T-helper 1 cell treated with Interleukin-12 subunit alpha and Interleukin-12 subunit beta and Interleukin-4 antibody, amounts not matched to agents 30 μg/mL and 1 μg/mL, for 36 hours (primary cell): ENCODE measurements around the gene HCLS1.
"Not testable (repeated sequence)": the region's sequence is repeated elsewhere in the genome, so short reads cannot be mapped to it uniquely, and the experiment has no call there.

Experiments used
- H3K27ac Mint-ChIP-seq: one replicate; pipeline ENCODE4 v1.8.0; 2021; ENCODE audit warnings: mild to moderate bottlenecking, mixed read lengths
- H3K27me3 Mint-ChIP-seq: one replicate; pipeline ENCODE4 v1.8.0; 2021; ENCODE audit warnings: low read depth, mixed read lengths
- H3K36me3 Mint-ChIP-seq: one replicate; pipeline ENCODE4 v1.8.0; 2021; ENCODE audit warnings: low read depth, mixed read lengths
- H3K4me1 Mint-ChIP-seq: one replicate; pipeline ENCODE4 v1.8.0; 2021; ENCODE audit warnings: low read depth, mixed read lengths
- H3K4me3 Mint-ChIP-seq: one replicate; pipeline ENCODE4 v1.8.0; 2021; ENCODE audit warnings: mild to moderate bottlenecking, moderate library complexity, mixed read lengths
- H3K9me3 Mint-ChIP-seq: one replicate; pipeline ENCODE4 v1.8.0; 2021; ENCODE audit warnings: mixed read lengths

HCLS1 gene

DNA sequence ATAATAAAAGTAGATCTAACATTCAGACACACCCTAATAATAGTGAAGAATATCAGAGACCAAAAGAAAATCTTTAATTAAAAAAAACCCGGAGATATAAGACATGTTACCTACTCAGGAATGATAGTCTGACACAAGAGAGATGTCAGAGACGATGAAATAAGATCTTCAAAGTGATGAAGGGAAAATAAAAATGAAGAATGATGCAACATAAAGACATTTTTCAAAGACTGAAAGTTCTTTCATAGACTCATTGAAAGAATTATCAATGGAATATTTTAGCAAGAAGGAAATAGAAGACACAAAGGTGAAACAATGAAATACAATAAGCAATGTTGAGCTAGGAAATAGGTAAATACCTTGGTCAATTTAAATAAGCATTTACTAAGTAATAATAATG is 19.6 kb downstream of the HCLS1 start:
- no peaks in the 10 kb centered on the region for H3K27me3 Mint-ChIP-seq
- peaks cover 80% of the 10 kb centered on the region for H3K36me3 Mint-ChIP-seq
- no peak overlapping the region for H3K27ac Mint-ChIP-seq
- peaks cover 2% of the 10 kb centered on the region for H3K4me1 Mint-ChIP-seq
- no peaks in the 10 kb centered on the region for H3K9me3 Mint-ChIP-seq
- no peak overlapping the region for H3K4me3 Mint-ChIP-seq

DNA sequence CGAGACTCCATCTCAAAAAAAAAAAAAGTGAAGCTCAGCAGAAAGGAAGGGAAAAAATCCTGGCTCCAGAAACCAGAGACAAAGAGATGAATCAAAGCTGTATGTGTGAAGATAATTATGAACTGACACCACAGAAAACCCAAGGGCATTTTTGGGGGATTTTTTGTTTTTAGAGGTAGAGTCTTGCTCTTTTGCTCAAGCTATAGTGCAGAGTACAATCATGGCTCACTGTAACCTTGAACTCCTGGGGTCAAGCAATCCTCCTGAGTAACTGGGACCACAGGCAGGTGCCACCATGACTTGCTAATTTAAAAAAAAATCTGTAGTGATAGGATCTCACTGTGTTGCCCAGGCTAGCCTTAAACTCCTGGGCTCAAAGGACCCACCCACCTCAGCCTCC is 22.8 kb downstream of the HCLS1 start:
- H3K4me1 Mint-ChIP-seq = peaks cover 2% of the 10 kb centered on the region
- H3K4me3 Mint-ChIP-seq = no peak overlapping the region
- peaks cover 79% of the 10 kb centered on the region for H3K36me3 Mint-ChIP-seq
- H3K27me3 Mint-ChIP-seq = no peaks in the 10 kb centered on the region
- H3K9me3 Mint-ChIP-seq = no peaks in the 10 kb centered on the region
- H3K27ac Mint-ChIP-seq = no peak overlapping the region

DNA sequence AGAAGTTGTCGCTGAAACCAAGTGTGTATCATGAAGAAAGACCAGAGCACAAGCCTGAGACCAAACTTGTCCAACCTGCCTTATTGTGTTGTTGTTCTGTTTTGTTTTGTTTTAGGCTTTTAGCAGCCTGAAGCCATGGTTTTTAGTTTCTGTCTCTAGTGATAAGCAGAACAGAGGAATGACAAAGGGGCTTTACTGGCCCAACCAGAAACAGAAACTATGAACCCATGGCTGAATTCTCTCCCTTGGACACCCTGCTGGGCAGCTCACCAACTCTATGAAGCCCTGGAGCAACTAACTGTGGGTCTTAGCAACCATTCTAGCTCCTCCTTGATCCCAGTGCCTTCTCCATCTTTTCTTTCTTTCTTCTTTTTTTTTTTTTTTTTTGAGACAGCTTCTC is 30.3 kb downstream of the HCLS1 start:
- peaks cover 60% of the 10 kb centered on the region for H3K36me3 Mint-ChIP-seq
- H3K4me1 Mint-ChIP-seq = no peaks in the 10 kb centered on the region
- no peak overlapping the region for H3K27ac Mint-ChIP-seq
- no peaks in the 10 kb centered on the region for H3K9me3 Mint-ChIP-seq
- no peaks in the 10 kb centered on the region for H3K27me3 Mint-ChIP-seq
- no peak overlapping the region for H3K4me3 Mint-ChIP-seq

- Mint-ChIP-seq H3K4me1 (no peaks in the 10 kb centered on the region), H3K36me3 (peaks cover 53% of the 10 kb centered on the region), H3K27me3 (no peaks in the 10 kb centered on the region), H3K9me3 (no peaks in the 10 kb centered on the region), H3K27ac (no peak overlapping the region), H3K4me3 (no peak overlapping the region)
Measured at GRCh38 chr3:121629601-121630000, 31.1 kb downstream of the HCLS1 start.

DNA sequence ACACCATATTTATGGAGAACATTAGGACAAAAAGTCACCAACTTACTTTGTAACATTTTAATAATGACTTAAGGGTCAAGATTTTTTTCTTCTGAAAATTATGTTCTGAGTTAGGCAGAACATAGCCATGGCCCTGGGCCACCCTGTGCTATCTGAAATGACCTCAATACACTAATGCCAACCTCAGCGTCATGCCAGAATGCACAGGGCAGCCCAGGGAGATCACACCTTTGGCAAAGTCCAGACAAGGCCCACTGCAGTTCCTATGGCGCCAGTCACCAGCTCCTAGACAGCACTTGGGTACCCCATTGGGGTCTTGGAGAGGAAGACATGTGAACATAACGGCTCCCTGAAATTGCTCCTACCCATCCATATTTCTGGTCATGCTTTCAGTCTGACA is 33.1 kb downstream of the HCLS1 start:
- Mint-ChIP-seq H3K36me3 (peaks cover 41% of the 10 kb centered on the region), H3K27me3 (no peaks in the 10 kb centered on the region), H3K27ac (no peak overlapping the region), H3K4me3 (no peak overlapping the region), H3K9me3 (no peaks in the 10 kb centered on the region), H3K4me1 (no peaks in the 10 kb centered on the region)

DNA sequence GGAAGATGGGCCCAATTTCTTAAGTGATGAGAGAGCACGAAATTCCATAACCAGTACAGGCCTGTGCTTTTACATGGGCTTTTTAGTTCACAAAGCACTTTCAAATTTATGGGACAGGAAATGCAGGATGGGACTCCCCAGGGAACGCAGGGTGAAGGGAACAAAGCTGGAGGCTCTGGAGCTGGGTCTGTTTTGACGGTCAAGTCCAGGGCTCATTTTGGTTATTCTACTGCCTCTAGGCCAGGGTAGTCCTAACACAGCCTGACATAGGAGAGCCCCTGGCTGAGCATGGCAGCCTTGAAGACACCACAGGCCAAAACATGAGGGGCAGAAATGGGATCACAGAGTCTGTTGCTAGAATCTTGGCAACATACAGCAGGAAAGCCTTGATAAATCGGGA is 33.5 kb downstream of the HCLS1 start:
- H3K27me3 Mint-ChIP-seq = peaks cover 2% of the 10 kb centered on the region
- no peak overlapping the region for H3K4me3 Mint-ChIP-seq
- H3K9me3 Mint-ChIP-seq = no peaks in the 10 kb centered on the region

GRCh38 chr3:121626495-121626894 is 34.2 kb downstream of the HCLS1 start:
- Mint-ChIP-seq H3K9me3 (no peaks in the 10 kb centered on the region), H3K4me1 (peaks cover 3% of the 10 kb centered on the region)

More for the DNA sequence above, 33.5 kb downstream of the HCLS1 start:
- Mint-ChIP-seq H3K27ac (no peak overlapping the region), H3K4me1 (no peaks in the 10 kb centered on the region), H3K36me3 (peaks cover 36% of the 10 kb centered on the region)

DNA sequence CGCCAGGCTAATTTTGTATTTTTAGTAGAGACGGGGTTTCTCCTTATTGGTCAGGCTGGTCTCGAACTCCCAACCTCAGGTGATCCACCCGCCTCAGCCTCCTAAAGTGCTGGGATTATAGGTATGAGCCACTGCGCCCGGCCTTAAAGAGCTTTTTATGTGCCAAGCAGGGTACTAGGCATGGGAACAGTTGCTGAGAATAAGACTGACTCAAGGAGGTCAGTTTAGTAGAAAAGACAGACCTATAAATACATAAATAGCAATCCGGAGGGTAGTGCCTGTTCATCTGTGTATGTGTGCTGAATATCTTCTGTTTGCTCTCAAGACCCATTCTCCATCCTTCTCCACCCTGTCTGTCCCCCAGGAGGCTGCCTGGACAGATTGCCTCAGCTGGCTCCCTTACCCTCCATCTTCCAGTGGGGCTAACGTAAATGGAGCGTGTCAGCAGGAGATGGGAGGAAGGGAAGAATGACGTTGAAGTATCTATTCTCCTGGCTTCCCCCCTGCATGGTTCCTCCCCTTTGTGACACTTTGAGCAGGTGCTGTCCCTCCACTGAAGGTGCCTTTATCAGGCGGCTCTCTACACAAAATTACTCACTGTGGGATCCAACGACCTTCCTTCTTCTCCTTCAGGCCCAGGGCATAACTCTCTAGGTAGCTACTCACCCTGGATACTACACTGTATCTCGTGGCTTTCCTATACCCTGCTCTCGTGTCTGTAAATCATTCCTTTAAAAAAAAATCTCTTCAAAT is 36.4 kb downstream of the HCLS1 start:
- Mint-ChIP-seq H3K27me3 (peaks cover 16% of the 10 kb centered on the region), H3K4me3 (no peak overlapping the region), H3K36me3 (peaks cover 9% of the 10 kb centered on the region), H3K27ac (no peak overlapping the region), H3K9me3 (no peaks in the 10 kb centered on the region), H3K4me1 (peaks cover 3% of the 10 kb centered on the region)

More at GRCh38 chr3:121626495-121626894, 34.2 kb downstream of the HCLS1 start:
- Mint-ChIP-seq H3K36me3 (peaks cover 29% of the 10 kb centered on the region), H3K4me3 (no peak overlapping the region), H3K27ac (no peak overlapping the region), H3K27me3 (peaks cover 9% of the 10 kb centered on the region)

DNA sequence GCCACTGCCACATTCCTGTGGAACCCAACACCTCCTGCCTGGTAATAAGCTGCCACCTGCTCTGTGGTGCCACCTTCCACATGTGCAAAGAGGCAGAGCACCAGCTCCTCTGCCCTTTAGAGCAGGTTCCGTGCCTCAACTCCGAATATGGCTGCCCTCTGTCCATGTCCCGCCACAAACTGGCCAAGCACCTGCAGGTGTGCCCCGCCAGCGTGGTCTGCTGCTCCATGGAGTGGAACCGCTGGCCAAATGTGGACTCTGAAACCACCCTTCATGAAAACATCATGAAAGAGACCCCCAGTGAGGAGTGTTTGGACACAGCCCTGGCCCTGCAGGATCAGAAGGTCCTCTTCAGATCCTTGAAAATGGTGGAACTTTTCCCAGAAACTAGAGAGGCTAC is 39.2 kb downstream of the HCLS1 start:
- Mint-ChIP-seq H3K4me1 (peaks cover 3% of the 10 kb centered on the region), H3K9me3 (no peaks in the 10 kb centered on the region), H3K27ac (no peak overlapping the region), H3K27me3 (peaks cover 20% of the 10 kb centered on the region), H3K36me3 (no peaks in the 10 kb centered on the region), H3K4me3 (no peak overlapping the region)

- H3K36me3 Mint-ChIP-seq = no peaks in the 10 kb centered on the region
- H3K4me3 Mint-ChIP-seq = no peak overlapping the region
- no peak overlapping the region for H3K27ac Mint-ChIP-seq
- H3K27me3 Mint-ChIP-seq = peaks cover 20% of the 10 kb centered on the region
- no peaks in the 10 kb centered on the region for H3K9me3 Mint-ChIP-seq
- H3K4me1 Mint-ChIP-seq = peaks cover 3% of the 10 kb centered on the region
Measured at GRCh38 chr3:121619691-121620090, 41.0 kb downstream of the HCLS1 start.

DNA sequence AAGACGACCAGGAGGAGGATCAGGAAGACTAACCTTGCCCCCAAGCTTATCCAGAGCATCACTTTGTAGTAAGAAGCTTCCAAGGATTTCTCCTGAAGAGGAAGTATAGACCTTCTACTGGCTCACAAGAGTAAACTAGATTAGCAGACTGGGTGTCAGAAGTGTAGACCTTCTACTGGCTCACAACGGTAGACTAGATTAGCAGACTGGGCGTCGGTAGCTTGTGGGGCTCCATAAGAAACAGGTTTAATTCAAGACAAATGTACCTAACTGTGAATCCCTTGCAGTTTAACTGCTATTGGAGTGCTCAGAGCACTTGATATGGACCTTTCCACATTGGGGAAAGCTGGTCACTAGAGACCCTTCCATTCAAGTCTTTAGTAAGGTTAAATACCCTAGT is 54.6 kb downstream of the HCLS1 start:
- Mint-ChIP-seq H3K9me3 (no peaks in the 10 kb centered on the region), H3K27me3 (no peaks in the 10 kb centered on the region), H3K36me3 (no peaks in the 10 kb centered on the region)

DNA sequence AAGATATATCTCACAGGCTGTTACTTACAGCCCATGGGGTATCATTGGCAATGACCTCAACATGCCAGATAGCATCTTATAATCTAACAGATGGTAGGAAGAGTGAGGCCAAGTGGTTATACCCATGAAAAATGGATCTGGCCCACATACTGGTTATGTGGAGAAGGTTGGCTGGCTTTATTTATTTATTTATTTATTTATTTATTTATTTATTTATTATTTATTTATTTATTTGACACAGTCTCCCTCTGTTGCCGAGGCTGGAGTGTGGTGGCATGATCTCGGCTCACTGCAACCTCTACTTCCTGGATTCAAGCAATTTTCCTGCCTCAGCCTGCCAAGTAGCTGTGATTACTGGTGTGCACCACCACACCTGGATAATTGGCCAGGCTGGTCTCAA is 55.9 kb downstream of the HCLS1 start:
- Mint-ChIP-seq H3K4me3 (no peak overlapping the region), H3K9me3 (no peaks in the 10 kb centered on the region), H3K27ac (no peak overlapping the region), H3K4me1 (no peaks in the 10 kb centered on the region), H3K36me3 (no peaks in the 10 kb centered on the region), H3K27me3 (no peaks in the 10 kb centered on the region)

More for the DNA sequence above, 54.6 kb downstream of the HCLS1 start:
- Mint-ChIP-seq H3K4me1 (no peaks in the 10 kb centered on the region), H3K4me3 (no peak overlapping the region), H3K27ac (no peak overlapping the region)

GRCh38 chr3:121601212-121601812 is 59.4 kb downstream of the HCLS1 start:
- no peaks in the 10 kb centered on the region for H3K27me3 Mint-ChIP-seq
- no peaks in the 10 kb centered on the region for H3K4me1 Mint-ChIP-seq
- no peak overlapping the region for H3K4me3 Mint-ChIP-seq
- no peaks in the 10 kb centered on the region for H3K36me3 Mint-ChIP-seq
- no peaks in the 10 kb centered on the region for H3K9me3 Mint-ChIP-seq
- no peak overlapping the region for H3K27ac Mint-ChIP-seq

GRCh38 chr3:121599900-121600299 is 60.8 kb downstream of the HCLS1 start:
- not testable (repeated sequence) for H3K4me3 Mint-ChIP-seq, H3K27ac Mint-ChIP-seq, H3K9me3 Mint-ChIP-seq, H3K27me3 Mint-ChIP-seq, H3K36me3 Mint-ChIP-seq, H3K4me1 Mint-ChIP-seq

GRCh38 chr3:121598564-121598963 is 62.1 kb downstream of the HCLS1 start:
- H3K36me3 Mint-ChIP-seq = no peaks in the 10 kb centered on the region
- no peak overlapping the region for H3K27ac Mint-ChIP-seq
- H3K9me3 Mint-ChIP-seq = no peaks in the 10 kb centered on the region
- no peaks in the 10 kb centered on the region for H3K27me3 Mint-ChIP-seq
- H3K4me1 Mint-ChIP-seq = no peaks in the 10 kb centered on the region
- H3K4me3 Mint-ChIP-seq = no peak overlapping the region
